HCT116 (cell line): Measurements from ENCODE around the gene KLHL17. TPM values are rescaled to one million over a fixed set of nuclear protein-coding genes. Genes with fewer than 3 reads are reported as not detected.

Experiments
- ATAC-seq: fragments of 200-7000 bp; cut with Tn5 transposase; 2 replicates; pipeline ENCODE4 v1.9.1; 2020; ENCODE audit warnings: mild to moderate bottlenecking, moderate library complexity
- BruUV-seq: library from RNA; stranded (reverse); fragments of 400-500 nt; replicated peaks from 2 replicates; lab custom pipeline; 2021; lab: Mats Ljungman, UMichigan
- CTCF ChIA-PET: fragments of 300-600 bp; sonication (Branson Sonifier 250); formaldehyde crosslinking; loops from one replicate; lab custom pipeline; 2021; ENCODE audit warnings: antibody characterized with exemption; lab: Charles Lee
- POLR2A ChIA-PET: fragments of 300-600, 350-600 bp; sonication (Branson Sonifier 250); formaldehyde crosslinking; loops from one replicate; lab custom pipeline; 2021; ENCODE audit warnings: antibody characterized with exemption; lab: Charles Lee
- RAD21 ChIA-PET, 2 experiments: fragments of 300-600 bp; sonication (Branson Sonifier 250); formaldehyde crosslinking; loops; one replicate each; lab custom pipeline; 2023; ENCODE audit warnings: low total read pairs in 2 of 2; ENCODE audit not compliant: uncharacterized antibody in 2 of 2, unreplicated experiment in 2 of 2, low non-redundant PET in 1 of 2; lab: Charles Lee
- DNase-seq: peaks from one replicate; pipeline ENCODE4 v3.0.0-alpha.2; 2010; ENCODE audit warnings: low read depth, low spot score
- H2AFZ ChIP-seq: fragments of 200-600 bp; shearing (Covaris generic), sonication (generic); 2 replicates; pipeline ENCODE4 v1.6.1; 2017; ENCODE audit warnings: low read depth, mixed run types, mixed read lengths, antibody characterized with exemption, low read length; ENCODE audit not compliant: poor library complexity, severe bottlenecking
- H3K27ac ChIP-seq: 2 replicates; pipeline ENCODE4 v1.5.1; 2012; ENCODE audit warnings: low read depth, low read length
- H3K27me3 ChIP-seq: fragments of 200-600 bp; sonication (generic); 2 replicates; pipeline ENCODE4 v1.6.1; 2016; ENCODE audit warnings: mixed run types, low read length, mixed read lengths; ENCODE audit not compliant: insufficient read depth
- H3K36me3 ChIP-seq, 2 experiments: fragments of 200-500 bp in 1 of 2; fragments of 200-600 bp in 1 of 2; sonication (Bioruptor generic) in 1 of 2; sonication (generic) in 1 of 2; 2 replicates each; pipeline versions ENCODE4 v1.5.1 to v1.6.1; 2014 to 2016; ENCODE audit warnings: low read length in 2 of 2, inconsistent platforms in 1 of 2, mixed read lengths in 1 of 2, mixed run types in 1 of 2; ENCODE audit not compliant: insufficient read depth in 2 of 2, control insufficient read depth in 1 of 2
- H3K4me1 ChIP-seq, 2 experiments: fragments of 200-600 bp in 1 of 2; sonication (generic) in 1 of 2; 2 replicates each; pipeline versions ENCODE4 v1.5.1 to v1.6.1; 2012 to 2017; ENCODE audit warnings: low read length in 2 of 2, inconsistent platforms in 1 of 2, mild to moderate bottlenecking in 1 of 2, mixed read lengths in 1 of 2, mixed run types in 1 of 2, moderate library complexity in 1 of 2; ENCODE audit not compliant: insufficient read depth in 2 of 2, control insufficient read depth in 1 of 2
- H3K4me2 ChIP-seq: fragments of 200-600 bp; sonication (generic); 2 replicates; pipeline ENCODE4 v1.6.1; 2017; ENCODE audit warnings: mixed run types, low read length, mixed read lengths
- H3K4me3 ChIP-seq, 2 experiments: fragments of 200-600 bp in 1 of 2; sonication (generic) in 1 of 2; replicated peaks in 1 of 2; 2 replicates each; pipeline ENCODE4 v1.5.1; 2011 to 2016; ENCODE audit warnings: low read length in 2 of 2, control low read depth in 1 of 2, low read depth in 1 of 2, mild to moderate bottlenecking in 1 of 2, mixed read lengths in 1 of 2, mixed run types in 1 of 2
- H3K79me2 ChIP-seq: fragments of 200-600 bp; sonication (generic); 2 replicates; pipeline ENCODE4 v1.6.1; 2017; ENCODE audit warnings: mild to moderate bottlenecking, mixed run types, low read length, moderate library complexity, mixed read lengths; ENCODE audit not compliant: insufficient read depth
- H3K9ac ChIP-seq: fragments of 200-600 bp; sonication (generic); 2 replicates; pipeline ENCODE4 v1.6.1; 2016; ENCODE audit warnings: low read length, mixed read lengths
- H3K9me2 ChIP-seq: fragments of 200-600 bp; sonication (generic), shearing (Covaris generic); 2 replicates; pipeline ENCODE4 v1.6.1; 2017; ENCODE audit warnings: mixed run types, mild to moderate bottlenecking, moderate library complexity; ENCODE audit not compliant: insufficient read depth
- H3K9me3 ChIP-seq, 2 experiments: fragments of 200-500 bp in 1 of 2; fragments of 200-600 bp in 1 of 2; sonication (Bioruptor generic) in 1 of 2; sonication (generic) in 1 of 2; 2 replicates each; pipeline ENCODE4 v1.6.1; 2014 to 2017; ENCODE audit warnings: low read length in 2 of 2, mixed read lengths in 2 of 2, inconsistent platforms in 1 of 2, low read depth in 1 of 2, mild to moderate bottlenecking in 1 of 2, mixed run types in 1 of 2, moderate library complexity in 1 of 2; ENCODE audit not compliant: control insufficient read depth in 1 of 2, insufficient read depth in 1 of 2
- H4K20me1 ChIP-seq: fragments of 200-600 bp; sonication (generic), shearing (Covaris generic); 2 replicates; pipeline ENCODE4 v1.6.1; 2017; ENCODE audit warnings: mixed run types, mild to moderate bottlenecking, moderate library complexity; ENCODE audit not compliant: insufficient read depth
- CBX3 ChIP-seq: IDR thresholded peaks from 2 replicates; pipeline ENCODE4 v1.6.1; 2012; ENCODE audit warnings: low read depth
- EGR1 ChIP-seq: IDR thresholded peaks from 2 replicates; pipeline ENCODE4 v1.6.1; 2012; ENCODE audit warnings: low read depth
- EZH2phosphoT487 ChIP-seq: fragments of 200-600 bp; IDR thresholded peaks from 2 replicates; pipeline ENCODE4 v1.6.1; 2018; ENCODE audit warnings: antibody characterized with exemption, borderline replicate concordance
- FOSL1 ChIP-seq: IDR thresholded peaks from 2 replicates; pipeline ENCODE4 v1.6.1; 2012; ENCODE audit warnings: low read depth
- POLR2AphosphoS5 ChIP-seq: IDR thresholded peaks from 2 replicates; pipeline ENCODE4 v1.6.1; 2011; ENCODE audit warnings: mild to moderate bottlenecking, low read depth, low read length, moderate library complexity
- REST ChIP-seq: IDR thresholded peaks from 2 replicates; pipeline ENCODE4 v1.6.1; 2012; ENCODE audit warnings: low read depth
- YY1 ChIP-seq: IDR thresholded peaks from 2 replicates; pipeline ENCODE4 v1.6.1; 2011; ENCODE audit warnings: low read length, low read depth, moderate library complexity, mild to moderate bottlenecking; ENCODE audit not compliant: insufficient replicate concordance; ENCODE audit errors: extremely low read depth
- ZNF274 ChIP-seq: fragments of 200-500 bp; sonication (Bioruptor generic); IDR thresholded peaks from 2 replicates; pipeline ENCODE4 v1.6.1; 2014; ENCODE audit warnings: mild to moderate bottlenecking, low read depth, low read length, inconsistent platforms
- intact Hi-C: fragments of 100-400 bp; cut with micrococcal nuclease; formaldehyde crosslinking; loops from 2 replicates; pipeline ENCODE4 v1.10.0; 2022
- total RNA-seq: library from RNA; stranded (reverse); gene quantifications from one replicate; pipeline ENCODE4 v1.2.1, GENCODE V29; 2021; ENCODE audit not compliant: unreplicated experiment

Gene KLHL17
- total RNA-seq, 1 experiment from 2014 or later, result 100.0 TPM

GRCh38 chr1:930633-931138, 29.7 kb upstream of the KLHL17 start:
- Histone ChIP-seq H3K9me3 (no peaks in the 10 kb centered on the region), H3K27ac (no peak overlapping the region), H3K36me3 (no peaks in the 10 kb centered on the region), H3K79me2 (no peaks in the 10 kb centered on the region), H4K20me1 (no peaks in the 10 kb centered on the region), H3K4me3 (no peak overlapping the region), H3K9ac (no peak overlapping the region), H3K4me2 (no peak overlapping the region), H3K9me2 (no peaks in the 10 kb centered on the region), H3K27me3 (peaks cover 18% of the 10 kb centered on the region; the same call in 1 of the 2 replicates), H3K4me1 (peaks cover 7 to 19% of the 10 kb centered on the region in 2 experiments), H2AFZ (no peak overlapping the region)
- ChIA-PET POLR2A (no interaction called here), RAD21 (no interaction called here), CTCF (no interaction called here)
- BruUV-seq, result no TSS peak
- intact Hi-C loops, result no loop called here
- DNase-seq, result no peak
- TF ChIP-seq ZNF274 (no peak), POLR2AphosphoS5 (no peak), EGR1 (no peak), EZH2phosphoT487 (no peak), FOSL1 (no peak), YY1 (no peak), CBX3 (no peak), REST (no peak)
- ATAC-seq, result no peak
